HG03565 (cell line): ENCODE data around the gene SCN2A.
"Not testable (repeated sequence)": the region's sequence is repeated elsewhere in the genome, so short reads cannot be mapped to it uniquely, and the experiment has no call there.

Experiments
- ATAC-seq: cut with Tn5 transposase; IDR thresholded peaks from one replicate; pipeline ENCODE4 v1.9.1; 2021; ENCODE audit warnings: mild to moderate bottlenecking, moderate library complexity; ENCODE audit not compliant: unreplicated experiment

The SCN2A gene

GRCh38 chr2:165251366-165251765 is 12.2 kb downstream of the SCN2A start:
- ATAC-seq, result no peak

GRCh38 chr2:165253178-165253577 is 14.0 kb downstream of the SCN2A start:
- ATAC-seq, result no peak

- ATAC-seq, result no peak
These were observed 17.4 kb downstream of the SCN2A start for GRCh38 chr2:165256618-165257017.

GRCh38 chr2:165260347-165260746 is 21.1 kb downstream of the SCN2A start:
- ATAC-seq, result not testable (repeated sequence)

- peak; percentile 62 for ATAC-seq
These were observed 29.5 kb downstream of the SCN2A start for GRCh38 chr2:165268754-165269153.

- no peak for ATAC-seq
These were observed 34.0 kb downstream of the SCN2A start for GRCh38 chr2:165273176-165273575.

GRCh38 chr2:165274698-165275097 is 35.5 kb downstream of the SCN2A start:
- ATAC-seq, result no peak

GRCh38 chr2:165275932-165276331 is 36.7 kb downstream of the SCN2A start:
- no peak for ATAC-seq

GRCh38 chr2:165277295-165277694 is 38.1 kb downstream of the SCN2A start:
- ATAC-seq, result no peak

GRCh38 chr2:165277860-165278656 is 38.8 kb downstream of the SCN2A start:
- ATAC-seq, result no peak

- ATAC-seq, result no peak
These were observed 41.1 kb downstream of the SCN2A start for GRCh38 chr2:165280356-165280755.

- ATAC-seq, result no peak
These were observed 42.2 kb downstream of the SCN2A start for GRCh38 chr2:165281387-165281786.

GRCh38 chr2:165283342-165283741 is 44.1 kb downstream of the SCN2A start:
- ATAC-seq, result no peak

- no peak for ATAC-seq
These were observed 48.0 kb downstream of the SCN2A start for GRCh38 chr2:165287094-165287778.

- ATAC-seq, result no peak
These were observed 49.9 kb downstream of the SCN2A start for GRCh38 chr2:165289069-165289468.

- peak; percentile 100 for ATAC-seq
These were observed 54.5 kb downstream of the SCN2A start for GRCh38 chr2:165293440-165294420.

- no peak for ATAC-seq
These were observed 55.7 kb downstream of the SCN2A start for GRCh38 chr2:165294912-165295311.

GRCh38 chr2:165295643-165296042 is 56.4 kb downstream of the SCN2A start:
- ATAC-seq, result no peak

GRCh38 chr2:165305391-165306096 is 66.3 kb downstream of the SCN2A start:
- no peak for ATAC-seq

GRCh38 chr2:165307317-165307716 is 68.1 kb downstream of the SCN2A start:
- no peak for ATAC-seq

GRCh38 chr2:165311949-165312348 is 72.7 kb downstream of the SCN2A start:
- no peak for ATAC-seq
